Body of pancreas (tissue), 4 donors: ENCODE results near the gene DNAI2. TPM values are rescaled to one million over a fixed set of nuclear protein-coding genes. Genes with fewer than 3 reads are reported as not detected.

Experiments used
- ATAC-seq: fragments of 150-250 bp; one replicate; pipeline ENCODE4 v1.9.1; 2016
- DNase-seq, 4 donors: peaks; one replicate each; pipeline ENCODE4 v3.0.0-alpha.2; 2019
- H3K27ac ChIP-seq, 4 donors: fragments of 200-600 bp; sonication (generic); 1 replicate in 3 of 4; 2 replicates in 1 of 4; pipeline versions ENCODE4 v1.5.1 to v1.6.1; 2016 to 2019; ENCODE audit warnings: mild to moderate bottlenecking in 1 of 4, mixed read lengths in 1 of 4, moderate library complexity in 1 of 4
- H3K27me3 ChIP-seq, 2 donors: fragments of 200-600 bp; sonication (generic); one replicate each; pipeline ENCODE4 v1.6.0; 2016; ENCODE audit warnings: mild to moderate bottlenecking in 1 of 2
- H3K36me3 ChIP-seq, 2 donors: fragments of 200-600 bp; sonication (generic); replicated peaks in 1 of 2; 2 replicates each; pipeline ENCODE4 v1.5.1; 2016; ENCODE audit warnings: low read depth in 2 of 2; ENCODE audit not compliant: insufficient read depth in 1 of 2
- H3K4me1 ChIP-seq: fragments of 200-600 bp; sonication (generic); one replicate; pipeline ENCODE4 v1.6.0; 2016
- H3K4me3 ChIP-seq, 2 donors: fragments of 200-600 bp; sonication (generic); 1 replicate in 1 of 2; 2 replicates in 1 of 2; pipeline ENCODE4 v1.5.1; 2016 to 2019
- H3K9me3 ChIP-seq, 3 donors: fragments of 200-600 bp; sonication (generic); 1 replicate in 2 of 3; 2 replicates in 1 of 3; pipeline ENCODE4 v1.5.1; 2016
- POLR2A ChIP-seq, 3 donors: fragments of 450-650 bp; IDR thresholded peaks; one replicate each; pipeline ENCODE4 v1.6.1; 2016; ENCODE audit warnings: antibody characterized with exemption in 3 of 3, mild to moderate bottlenecking in 2 of 3
- WGBS, 2 donors: methylation state at CpG; one replicate each; pipeline ENCODE4 v1.1.5; 2017; 5-methylcytosine and 5-hydroxymethylcytosine counted together
- intact Hi-C: fragments of 100-400 bp; cut with DNase I; formaldehyde crosslinking; loops from one replicate; pipeline ENCODE4 v1.15.1; 2023
- total RNA-seq, 2 donors: library from RNA; depleted of rRNA; stranded (reverse); fragments of >200 nt; gene quantifications; one replicate each; pipeline ENCODE4 v1.1.0, GENCODE V29; 2016
- TF ChIP-seq, protein P1 (sequence below), 7 experiments: fragments of 450-650 bp in 4 of 7; fragments of 200-600 bp in 3 of 7; sonication (generic) in 3 of 7; IDR thresholded peaks; one replicate each; pipeline ENCODE4 v1.5.1; 2016 to 2019; ENCODE audit warnings: antibody characterized with exemption in 7 of 7

DNAI2 gene
- total RNA-seq, 2 donors from 2014 or later: not detected

GRCh38 chr17:74245145-74245831 is 28.7 kb upstream of the DNAI2 start:
- Histone ChIP-seq H3K9me3 (no peaks in the 10 kb centered on the region), H3K27me3 (no peaks in the 10 kb centered on the region), H3K36me3 (no peaks in the 10 kb centered on the region), H3K4me1 (no peaks in the 10 kb centered on the region), H3K27ac (no peak overlapping the region), H3K4me3 (no peak overlapping the region)
- WGBS, 2 donors: 81 to 84% methylated on average over 13 to 17 of the region's 21 CpGs
- no peak for ATAC-seq
- intact Hi-C loops: no loop called here
- TF ChIP-seq POLR2A (IDR thresholded peaks at IDR 0.05): no peak
- TF ChIP-seq, protein P1, sequence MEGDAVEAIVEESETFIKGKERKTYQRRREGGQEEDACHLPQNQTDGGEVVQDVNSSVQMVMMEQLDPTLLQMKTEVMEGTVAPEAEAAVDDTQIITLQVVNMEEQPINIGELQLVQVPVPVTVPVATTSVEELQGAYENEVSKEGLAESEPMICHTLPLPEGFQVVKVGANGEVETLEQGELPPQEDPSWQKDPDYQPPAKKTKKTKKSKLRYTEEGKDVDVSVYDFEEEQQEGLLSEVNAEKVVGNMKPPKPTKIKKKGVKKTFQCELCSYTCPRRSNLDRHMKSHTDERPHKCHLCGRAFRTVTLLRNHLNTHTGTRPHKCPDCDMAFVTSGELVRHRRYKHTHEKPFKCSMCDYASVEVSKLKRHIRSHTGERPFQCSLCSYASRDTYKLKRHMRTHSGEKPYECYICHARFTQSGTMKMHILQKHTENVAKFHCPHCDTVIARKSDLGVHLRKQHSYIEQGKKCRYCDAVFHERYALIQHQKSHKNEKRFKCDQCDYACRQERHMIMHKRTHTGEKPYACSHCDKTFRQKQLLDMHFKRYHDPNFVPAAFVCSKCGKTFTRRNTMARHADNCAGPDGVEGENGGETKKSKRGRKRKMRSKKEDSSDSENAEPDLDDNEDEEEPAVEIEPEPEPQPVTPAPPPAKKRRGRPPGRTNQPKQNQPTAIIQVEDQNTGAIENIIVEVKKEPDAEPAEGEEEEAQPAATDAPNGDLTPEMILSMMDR (IDR thresholded peaks at IDR 0.05): no peak
- DNase-seq: no peak

DNA sequence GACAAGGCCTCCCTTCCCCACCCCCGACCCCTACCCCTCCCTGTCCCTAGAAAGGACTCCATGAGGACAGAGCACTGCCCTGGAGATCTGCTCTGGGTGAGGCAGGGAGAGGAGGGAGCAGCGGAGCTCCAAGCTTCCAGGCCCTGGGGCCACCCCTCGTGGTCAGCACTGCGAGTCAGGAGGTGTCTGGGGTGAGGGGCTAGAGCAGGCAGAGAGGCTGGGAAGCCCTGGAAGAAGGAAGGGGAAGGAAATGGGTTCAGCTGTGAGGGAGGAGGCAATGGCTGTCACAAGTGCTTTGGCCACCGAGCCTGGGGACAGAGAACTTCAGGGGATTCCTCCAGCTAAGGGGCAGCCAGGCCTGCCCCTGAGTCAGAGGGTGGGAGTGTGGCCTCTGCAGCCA is 28.2 kb upstream of the DNAI2 start:
- Histone ChIP-seq H3K4me3 (no peak overlapping the region), H3K9me3 (no peaks in the 10 kb centered on the region), H3K4me1 (no peaks in the 10 kb centered on the region), H3K27me3 (no peaks in the 10 kb centered on the region), H3K27ac (no peak overlapping the region), H3K36me3 (no peaks in the 10 kb centered on the region)
- intact Hi-C loops: no loop called here
- 77 to 80% methylated on average over 4 to 5 of the region's 5 CpGs for WGBS, 2 donors
- ATAC-seq (no peak), DNase-seq (no peak)
- TF ChIP-seq, protein P1 (IDR thresholded peaks at IDR 0.05): no peak
- no peak for TF ChIP-seq POLR2A (IDR thresholded peaks at IDR 0.05)

- Histone ChIP-seq H3K36me3 (no peaks in the 10 kb centered on the region), H3K9me3 (no peaks in the 10 kb centered on the region), H3K27me3 (no peaks in the 10 kb centered on the region), H3K4me1 (no peaks in the 10 kb centered on the region), H3K4me3 (no peak overlapping the region), H3K27ac (no peak overlapping the region)
- DNase-seq: no peak
- 83 to 87% methylated on average over 11 to 12 of the region's 17 CpGs for WGBS, 2 donors
- TF ChIP-seq, protein P1 (IDR thresholded peaks at IDR 0.05): no peak
- no peak for TF ChIP-seq POLR2A (IDR thresholded peaks at IDR 0.05)
- ATAC-seq: no peak
- intact Hi-C loops: no loop called here
These were observed 24.3 kb upstream of the DNAI2 start for GRCh38 chr17:74249590-74250270.

- no peak for TF ChIP-seq POLR2A (IDR thresholded peaks at IDR 0.05)
- TF ChIP-seq, protein P1 (IDR thresholded peaks at IDR 0.05): no peak
- Histone ChIP-seq H3K36me3 (no peaks in the 10 kb centered on the region), H3K9me3 (no peaks in the 10 kb centered on the region), H3K4me3 (no peak overlapping the region), H3K27ac (no peak overlapping the region), H3K27me3 (no peaks in the 10 kb centered on the region), H3K4me1 (no peaks in the 10 kb centered on the region)
- 79 to 87% methylated on average over 10 to 12 of the region's 12 CpGs for WGBS, 2 donors
- DNase-seq (no peak), ATAC-seq (no peak)
- intact Hi-C loops: no loop called here
These were observed 23.6 kb upstream of the DNAI2 start for GRCh38 chr17:74250324-74250995.
